HG03159 (cell line): ENCODE results near the gene TADA2B.

Experiments used
- ATAC-seq: cut with Tn5 transposase; IDR thresholded peaks from one replicate; pipeline ENCODE4 v1.9.1; 2021; ENCODE audit warnings: mild to moderate bottlenecking, moderate library complexity; ENCODE audit not compliant: unreplicated experiment

The TADA2B gene

DNA sequence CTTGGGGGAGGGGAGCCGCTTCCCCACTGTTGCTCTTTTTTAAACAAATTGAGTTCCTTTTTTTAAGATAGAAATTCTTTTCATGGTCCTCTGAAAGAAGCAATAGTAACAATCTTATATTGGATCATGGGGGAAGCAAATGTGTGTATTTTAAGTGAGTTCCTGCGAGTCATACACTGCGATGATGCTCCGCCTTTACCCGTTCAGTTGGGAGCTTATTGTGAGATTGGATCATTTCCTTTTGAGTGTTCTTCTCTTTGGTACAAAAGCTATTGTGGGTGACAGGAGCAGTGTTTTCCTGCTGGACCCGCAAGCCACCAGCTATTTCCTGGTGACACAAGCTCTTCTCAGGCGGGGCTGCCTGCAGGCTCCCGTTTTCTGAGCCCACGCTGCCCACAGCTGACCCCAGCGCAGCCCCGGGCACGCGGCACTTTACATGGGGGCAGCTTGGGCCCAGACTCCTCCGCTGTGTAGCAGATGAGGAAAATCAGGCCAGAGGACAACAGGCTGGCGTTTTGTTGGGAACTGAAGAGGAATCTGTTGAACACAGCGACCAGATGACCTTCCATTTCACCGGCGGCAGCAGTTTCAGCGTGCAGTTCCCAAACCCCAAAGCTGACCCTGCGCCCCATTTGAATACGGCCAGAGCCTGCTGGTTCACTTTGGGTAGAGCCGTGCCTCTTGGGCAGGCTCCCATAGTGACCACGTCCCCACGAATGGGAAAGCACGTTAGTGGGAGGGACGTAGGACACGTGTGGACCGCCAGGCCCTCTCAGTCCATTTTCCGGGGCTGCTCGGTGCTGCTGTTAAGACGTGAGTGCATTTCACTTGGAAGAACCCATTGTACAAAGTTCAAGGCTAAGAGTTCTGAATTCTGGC is 12.2 kb downstream of the TADA2B start:
- no peak for ATAC-seq

DNA sequence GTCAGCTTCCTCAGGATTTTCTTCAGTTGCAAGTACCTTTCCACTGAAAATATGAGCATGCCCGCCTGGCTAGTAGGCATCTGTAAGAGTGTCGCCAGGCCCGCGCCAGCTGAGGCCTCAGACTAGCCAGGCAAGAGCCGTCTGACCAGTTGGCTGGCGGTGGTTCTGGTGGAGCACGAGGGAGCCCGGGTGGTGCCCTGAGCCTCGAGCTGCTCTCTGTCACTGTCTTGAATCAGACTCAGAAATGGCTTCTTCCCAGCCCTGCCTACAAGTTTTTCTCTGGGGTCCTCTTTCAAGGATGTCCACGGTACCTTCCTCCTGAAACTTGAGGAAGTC is 12.8 kb downstream of the TADA2B start:
- no peak for ATAC-seq

DNA sequence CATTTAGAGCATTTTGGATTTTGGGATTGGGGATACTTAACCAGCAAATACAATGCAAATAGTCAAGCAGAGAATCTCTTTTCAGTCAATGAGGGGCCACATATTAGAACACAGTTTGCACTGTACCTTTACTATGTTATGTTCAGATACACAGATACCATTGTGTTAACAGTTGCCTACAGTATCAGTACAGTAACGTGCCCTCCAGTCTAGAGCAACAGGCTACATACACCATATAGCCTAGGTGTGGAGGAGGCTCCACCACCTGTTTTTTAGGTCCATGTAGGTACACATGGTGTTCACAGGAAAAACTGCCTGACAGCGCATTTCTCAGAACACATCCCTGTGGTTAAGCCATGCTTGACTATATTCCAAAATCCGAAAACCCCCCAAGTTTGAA is 15.6 kb downstream of the TADA2B start:
- peak; percentile 19 for ATAC-seq

DNA sequence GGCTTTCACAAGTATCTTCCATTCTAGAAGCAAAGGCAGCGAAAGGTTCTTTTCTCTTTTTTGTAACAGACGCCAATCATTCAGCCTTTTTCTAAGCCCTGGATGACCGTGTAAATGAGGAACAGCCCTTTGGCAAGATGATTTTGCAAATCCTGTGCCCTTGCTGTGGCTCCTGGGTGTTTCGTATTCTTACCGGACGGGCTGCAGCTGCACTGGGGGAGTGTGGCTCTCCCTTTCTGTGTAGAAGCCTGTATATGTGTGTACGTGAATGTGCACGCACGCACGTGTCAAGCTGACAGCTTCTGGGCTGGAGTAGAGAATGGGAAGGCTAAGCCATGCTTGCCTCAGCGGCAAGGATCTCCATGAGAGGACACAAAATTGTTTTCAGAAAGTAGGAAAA is 16.5 kb downstream of the TADA2B start:
- no peak for ATAC-seq

DNA sequence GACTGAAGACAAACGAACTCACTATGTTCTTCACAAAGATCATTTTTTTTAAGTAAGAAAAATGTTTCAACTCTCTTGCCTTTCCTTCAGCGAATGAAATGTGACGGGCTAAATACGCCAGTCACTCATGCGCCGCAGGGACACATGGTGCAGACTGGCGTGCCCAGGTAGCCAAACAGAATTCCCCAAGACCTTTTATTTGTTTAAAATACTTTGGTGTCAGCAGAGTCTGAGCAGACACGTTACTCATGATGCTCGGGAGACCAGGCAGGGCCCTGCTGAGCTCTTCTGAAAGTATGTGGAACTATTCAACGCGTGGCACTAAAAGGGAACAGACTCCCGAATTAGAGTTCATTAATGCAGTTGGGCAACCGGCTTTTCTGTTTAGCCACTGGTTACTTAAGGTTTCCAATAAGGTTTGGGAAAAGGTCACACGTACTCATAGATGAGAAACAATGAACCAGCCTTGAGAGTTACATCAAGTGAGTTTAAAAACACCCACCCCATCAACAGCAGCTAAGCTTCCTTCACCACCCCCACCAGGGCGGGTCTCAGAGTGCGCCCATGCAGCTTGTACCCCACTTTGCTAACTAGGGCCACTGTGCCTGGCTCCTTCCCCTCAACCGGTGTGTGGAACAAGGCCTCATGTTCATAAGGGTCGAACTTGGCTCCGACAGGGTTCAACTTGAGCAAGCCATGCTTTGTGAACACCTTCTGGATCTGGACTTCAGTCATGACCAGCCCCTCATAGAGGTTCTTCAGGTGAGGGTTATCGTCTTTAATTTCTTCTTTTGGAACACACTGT is 17.4 kb downstream of the TADA2B start:
- no peak for ATAC-seq

DNA sequence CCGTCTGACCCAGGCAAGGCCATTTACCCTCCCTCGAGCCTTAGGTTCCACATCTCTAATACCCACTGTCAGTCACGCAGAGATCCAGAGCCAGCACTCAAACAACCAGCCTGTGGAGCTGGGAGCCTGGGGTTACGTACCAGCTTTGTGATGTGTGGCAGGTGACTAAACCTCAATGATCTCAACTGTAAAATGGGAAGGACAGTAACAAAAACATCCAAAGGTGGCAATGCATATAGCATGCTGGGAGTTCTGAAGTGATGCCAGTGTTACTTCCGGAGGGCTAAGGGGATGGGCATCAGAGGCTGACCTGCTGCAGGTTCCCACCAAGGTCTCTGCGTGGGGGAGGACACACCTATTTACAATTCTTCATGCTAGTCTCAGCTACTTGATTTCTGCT is 18.6 kb downstream of the TADA2B start:
- no peak for ATAC-seq

DNA sequence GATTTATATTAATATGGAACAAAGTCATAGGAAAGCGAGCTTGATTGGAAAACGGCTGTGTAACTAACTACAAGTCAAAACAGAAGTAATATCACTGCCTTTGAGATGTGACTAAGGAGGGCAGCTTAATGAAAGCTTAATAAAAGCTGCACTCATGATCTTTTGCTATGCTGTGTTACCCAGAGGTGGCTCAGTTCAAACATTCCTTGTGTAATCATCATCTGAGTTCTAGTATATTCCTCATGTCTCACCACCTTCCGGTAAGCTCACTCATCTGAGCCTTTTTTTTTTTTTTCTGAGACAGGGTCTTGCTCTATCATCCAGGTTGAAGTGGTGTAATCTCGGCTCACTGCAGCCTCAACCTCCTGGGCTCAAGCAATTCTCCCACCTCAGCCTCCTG is 19.6 kb downstream of the TADA2B start:
- ATAC-seq = no peak

DNA sequence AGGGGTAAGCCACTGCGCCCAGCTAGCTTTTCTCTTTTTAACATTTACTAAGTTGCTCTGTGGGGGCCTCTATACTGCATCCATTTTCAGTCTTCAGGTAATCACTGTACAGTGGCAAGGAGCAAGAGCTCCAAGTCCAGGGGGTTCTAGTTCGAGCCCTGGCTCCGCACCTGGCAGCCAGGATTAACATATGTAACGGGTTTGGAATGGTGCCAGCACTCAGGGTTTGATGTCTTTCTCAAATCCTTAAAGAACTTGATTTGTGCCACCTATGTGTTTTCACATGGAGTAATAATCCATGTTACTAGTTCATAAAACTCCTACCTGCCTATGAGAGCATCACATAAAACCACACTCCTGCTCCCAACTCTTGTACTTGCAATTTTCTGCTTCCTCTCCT is 20.2 kb downstream of the TADA2B start:
- no peak for ATAC-seq

DNA sequence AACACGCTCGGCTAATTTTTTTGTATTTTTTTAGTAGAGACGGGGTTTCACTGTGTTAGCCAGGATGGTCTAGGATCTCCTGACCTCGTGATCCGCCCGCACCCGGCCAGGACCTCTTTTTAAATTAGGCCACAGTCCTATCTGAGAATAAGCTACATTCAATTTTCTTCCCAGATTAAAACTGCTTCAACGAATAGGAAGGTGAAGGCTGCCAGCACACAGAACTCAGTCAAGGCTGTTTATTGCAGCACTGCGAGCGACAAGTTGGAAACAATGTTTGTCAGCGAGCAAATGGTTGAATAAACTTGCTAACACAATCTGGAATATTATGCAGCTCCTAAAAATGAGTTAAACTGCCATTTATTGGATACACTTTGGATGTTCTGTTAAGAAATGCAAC is 22.8 kb downstream of the TADA2B start:
- no peak for ATAC-seq

DNA sequence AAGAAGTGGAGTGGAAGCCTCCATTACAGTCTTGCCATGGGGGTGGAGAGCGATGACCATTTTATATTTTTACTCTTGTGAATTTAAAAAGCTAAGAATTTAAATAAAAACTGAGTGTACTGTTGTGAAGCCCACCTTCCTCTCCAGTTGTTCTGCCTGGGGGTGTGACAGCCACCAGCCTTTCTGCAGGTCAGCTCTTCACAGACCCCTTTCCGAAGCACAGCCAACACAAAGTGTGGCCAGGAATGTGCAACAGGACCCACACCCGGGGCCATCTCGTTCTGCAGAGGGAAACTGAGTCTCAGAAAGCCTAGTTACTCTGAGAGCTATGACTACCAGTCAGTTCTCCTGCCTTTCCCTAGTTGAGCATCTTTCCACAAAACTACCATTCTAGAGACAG is 23.3 kb downstream of the TADA2B start:
- no peak for ATAC-seq

DNA sequence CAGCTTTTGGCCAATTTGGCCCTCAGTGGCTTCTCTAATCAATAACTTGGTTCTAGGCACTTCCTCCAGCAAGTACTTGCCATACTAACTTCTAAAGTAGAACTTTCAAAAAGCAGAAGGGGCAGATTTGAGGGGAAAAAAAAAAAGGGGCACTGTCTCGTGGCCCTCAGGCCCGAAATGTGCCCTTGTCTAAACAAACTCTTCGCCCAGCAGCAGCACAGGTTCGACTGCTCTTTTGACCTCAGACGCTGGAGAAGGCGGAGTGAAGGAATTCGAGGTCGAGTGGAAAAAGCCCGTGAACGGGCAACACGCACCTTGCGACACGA is 23.9 kb downstream of the TADA2B start:
- ATAC-seq = no peak

DNA sequence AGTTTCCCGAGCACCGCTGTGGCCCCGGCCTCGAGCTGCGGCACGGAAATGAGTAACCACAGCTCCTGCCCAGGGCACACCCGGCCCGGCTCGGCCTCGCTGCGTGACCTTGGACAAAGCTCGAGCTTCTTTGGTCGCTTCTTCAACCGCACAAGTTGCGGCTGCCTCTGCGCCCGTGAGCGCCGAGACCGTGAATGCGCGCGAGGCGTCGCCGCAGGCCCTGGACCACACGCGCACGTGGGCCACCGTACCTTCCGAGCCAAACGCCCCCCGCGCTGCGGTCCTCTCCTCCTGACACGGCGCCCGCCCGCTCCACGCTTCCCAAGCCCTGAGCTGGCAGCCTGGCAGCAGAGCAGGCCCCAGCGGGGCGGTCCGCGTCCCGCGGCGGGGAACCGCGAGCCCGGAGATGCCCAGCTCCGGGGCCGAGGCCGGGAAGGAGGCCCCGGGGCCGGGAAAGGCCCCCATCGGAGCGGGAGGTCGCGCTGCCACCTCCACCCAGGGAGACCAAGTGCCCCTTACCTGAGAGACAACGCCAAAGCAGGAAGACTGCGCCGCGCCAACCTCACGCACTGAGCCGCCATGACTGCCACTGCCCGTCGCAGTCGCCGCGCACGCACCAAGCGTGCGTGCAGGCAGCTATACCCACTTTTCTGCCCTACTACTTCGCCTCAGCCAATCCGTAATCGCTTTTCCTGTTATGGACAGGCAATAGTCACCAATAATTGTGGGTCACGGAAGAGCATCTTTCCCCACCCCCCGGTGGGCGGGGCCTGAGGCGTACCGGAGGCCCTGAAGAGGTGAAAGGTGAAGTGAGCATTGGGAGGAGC is 24.5 kb downstream of the TADA2B start, which contains the start of gene GRPEL1:
TSS of gene GRPEL1 (minus strand) at position 613 of the 827 bp plus-strand sequence. CDS start at position 581, 32 bp downstream.
- peak; percentile 87 for ATAC-seq

DNA sequence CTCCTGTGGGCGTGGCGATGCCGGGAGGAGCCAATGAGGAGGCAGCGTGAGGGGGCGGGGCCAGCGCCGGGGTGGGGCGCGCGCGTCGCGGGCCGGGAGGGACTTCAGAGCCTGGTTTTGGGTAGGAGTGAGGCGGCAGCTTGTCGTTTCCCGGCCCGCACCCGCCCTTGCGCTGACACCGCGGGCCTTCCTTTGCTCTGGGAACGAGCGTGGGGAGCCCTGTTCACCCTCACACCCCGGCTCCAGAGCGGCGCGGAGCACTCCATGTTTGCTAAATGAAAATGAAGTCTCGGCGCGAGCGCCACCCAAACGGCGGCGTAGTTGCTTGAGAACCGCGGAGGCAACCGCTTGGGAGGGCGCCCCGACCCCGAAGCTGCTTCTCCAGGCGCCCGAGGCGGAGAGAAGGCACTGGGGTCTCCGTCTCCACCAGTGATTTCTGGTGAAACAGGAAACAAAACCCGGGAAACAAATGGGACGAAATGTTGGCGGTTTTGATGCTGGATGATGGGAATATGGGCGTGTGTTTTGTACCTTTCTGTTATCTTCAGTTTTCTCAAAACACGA is 25.2 kb downstream of the TADA2B start:
- ATAC-seq = no peak

DNA sequence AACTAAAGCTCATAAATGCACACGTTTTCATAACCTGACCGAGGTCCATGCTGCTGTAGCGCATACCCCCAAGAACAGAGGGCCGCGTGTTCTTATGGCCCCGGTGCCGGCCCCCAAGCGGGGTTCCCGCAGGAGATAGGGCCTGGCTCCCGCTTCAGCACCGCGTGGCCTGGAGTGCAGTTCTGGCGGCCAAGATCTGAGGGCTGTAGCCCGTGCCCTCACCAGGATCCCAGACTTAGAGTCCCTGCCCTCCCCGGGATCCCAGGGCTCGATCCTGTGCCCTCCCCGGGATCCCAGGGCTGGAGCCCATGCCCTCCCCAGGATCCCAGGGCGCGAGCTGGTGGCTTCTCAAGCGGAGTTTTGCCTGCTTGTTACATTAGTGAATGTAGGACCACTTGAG is 25.7 kb downstream of the TADA2B start:
- no peak for ATAC-seq

DNA sequence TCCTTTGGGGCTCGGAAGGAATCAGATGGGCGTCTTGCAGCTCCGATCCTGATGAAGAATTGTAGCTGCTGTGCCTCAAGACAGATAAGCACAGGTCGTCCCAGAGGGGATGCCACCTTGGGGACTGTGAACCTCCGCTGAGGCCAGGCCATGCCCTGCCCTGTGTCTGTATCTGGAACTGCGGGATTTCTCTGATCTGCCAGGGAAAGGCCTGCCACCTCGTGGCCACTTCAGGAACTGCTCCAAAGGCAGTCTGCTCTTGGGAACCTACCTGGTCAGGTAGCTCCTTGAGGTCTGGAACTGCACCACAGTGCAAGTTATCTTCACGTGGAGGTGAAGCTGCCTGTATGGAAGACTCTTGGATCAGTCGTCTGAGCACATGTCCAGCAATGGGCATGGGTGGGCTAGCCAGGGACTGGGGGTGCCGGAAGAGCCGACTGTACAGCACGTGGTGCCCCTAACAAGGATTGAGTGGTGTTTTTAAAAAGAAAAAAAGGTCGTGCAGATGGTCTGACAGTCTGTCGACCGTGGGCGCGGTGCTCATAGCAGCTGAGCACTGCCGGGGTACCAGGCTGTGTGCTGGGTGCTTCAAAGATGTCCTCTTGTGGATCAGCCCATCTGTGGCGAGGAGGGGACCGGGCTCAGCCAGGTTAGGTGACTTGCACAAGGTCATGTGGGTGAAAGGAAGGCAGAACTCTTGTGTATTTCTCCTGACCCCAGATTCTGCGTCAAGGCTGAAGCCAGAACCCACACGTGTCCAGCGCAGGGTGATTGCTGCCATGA is 27.7 kb downstream of the TADA2B start:
- ATAC-seq = peak; percentile 37

DNA sequence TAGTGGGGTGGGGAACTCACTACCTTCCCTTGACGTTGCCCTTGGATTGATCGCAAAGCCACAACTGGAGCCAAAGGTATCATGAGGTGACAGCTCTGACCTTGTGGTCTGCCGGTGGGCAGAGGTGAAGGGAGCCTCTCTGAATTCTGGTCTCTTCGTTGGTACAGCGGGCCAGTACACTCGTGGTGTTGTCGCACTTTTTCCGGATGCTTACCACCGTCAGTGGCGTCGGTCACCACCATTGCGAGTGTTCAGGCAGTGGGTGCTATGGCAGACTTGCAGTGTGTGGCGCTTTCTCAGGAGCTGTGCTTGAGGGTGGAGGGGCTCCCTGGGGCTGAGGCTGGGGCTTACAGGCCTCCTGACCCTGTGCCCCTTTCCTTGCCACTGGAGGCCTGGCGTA is 29.9 kb downstream of the TADA2B start:
- ATAC-seq = no peak

DNA sequence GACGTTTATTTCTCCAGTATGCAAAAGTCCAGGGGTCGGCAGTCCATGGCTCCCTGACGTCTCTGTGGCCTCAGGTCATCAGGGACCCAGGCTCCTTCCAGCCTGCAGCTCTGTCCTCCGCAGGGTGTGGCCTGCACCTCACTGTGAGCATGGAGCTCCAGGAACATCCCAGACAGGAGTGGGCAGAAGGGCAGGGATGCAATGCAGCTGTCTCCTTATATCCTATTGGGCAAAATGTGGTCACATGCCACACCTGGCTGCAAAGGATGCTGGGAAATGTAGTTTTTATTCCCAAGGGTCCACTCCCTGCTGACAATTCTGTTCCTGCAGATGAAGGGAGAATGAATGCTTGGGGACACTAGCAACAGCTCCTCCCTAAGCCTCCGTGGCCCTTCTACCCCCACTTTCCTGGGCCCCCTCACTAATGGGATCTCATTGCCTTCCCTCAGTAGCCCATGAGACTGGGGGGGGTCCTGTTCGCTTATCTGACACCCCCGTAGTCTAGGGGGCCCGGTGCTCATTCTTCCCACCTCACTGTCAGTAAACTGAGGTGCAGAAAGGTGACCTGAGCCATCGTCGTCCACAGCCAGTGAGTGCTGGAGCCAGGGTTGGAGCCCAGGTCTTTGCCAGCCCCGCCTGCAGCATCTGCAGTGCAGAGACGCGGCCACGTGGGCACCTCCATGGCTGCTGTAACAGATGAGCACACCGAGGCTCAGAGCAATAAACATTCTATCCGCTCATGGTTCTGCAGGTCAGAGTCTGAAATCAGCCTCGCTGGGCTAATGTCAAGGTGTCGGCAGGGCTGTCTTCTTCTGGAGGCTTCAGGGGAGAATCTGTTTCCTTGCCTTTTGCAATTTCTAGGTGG is 30.6 kb downstream of the TADA2B start:
- no peak for ATAC-seq

DNA sequence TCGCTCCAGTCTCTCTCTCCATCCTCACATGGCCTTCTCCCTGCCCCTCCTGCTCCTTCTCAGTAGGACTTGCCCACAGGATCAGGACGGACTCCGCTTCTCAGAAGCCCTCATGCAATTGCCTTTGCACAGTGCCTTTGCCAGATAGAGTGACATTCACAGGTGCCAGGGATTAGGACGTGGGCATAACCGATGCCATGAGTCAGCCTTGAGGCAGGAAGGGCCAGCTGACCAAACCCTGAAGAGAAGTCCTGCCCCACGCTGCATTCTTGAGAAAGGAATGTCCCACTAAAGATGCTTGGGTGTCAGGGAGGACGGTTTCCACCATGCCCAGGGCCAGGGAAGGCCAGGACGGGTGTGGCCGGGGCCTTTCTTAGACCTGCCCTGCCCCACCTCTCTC is 31.3 kb downstream of the TADA2B start:
- no peak for ATAC-seq

DNA sequence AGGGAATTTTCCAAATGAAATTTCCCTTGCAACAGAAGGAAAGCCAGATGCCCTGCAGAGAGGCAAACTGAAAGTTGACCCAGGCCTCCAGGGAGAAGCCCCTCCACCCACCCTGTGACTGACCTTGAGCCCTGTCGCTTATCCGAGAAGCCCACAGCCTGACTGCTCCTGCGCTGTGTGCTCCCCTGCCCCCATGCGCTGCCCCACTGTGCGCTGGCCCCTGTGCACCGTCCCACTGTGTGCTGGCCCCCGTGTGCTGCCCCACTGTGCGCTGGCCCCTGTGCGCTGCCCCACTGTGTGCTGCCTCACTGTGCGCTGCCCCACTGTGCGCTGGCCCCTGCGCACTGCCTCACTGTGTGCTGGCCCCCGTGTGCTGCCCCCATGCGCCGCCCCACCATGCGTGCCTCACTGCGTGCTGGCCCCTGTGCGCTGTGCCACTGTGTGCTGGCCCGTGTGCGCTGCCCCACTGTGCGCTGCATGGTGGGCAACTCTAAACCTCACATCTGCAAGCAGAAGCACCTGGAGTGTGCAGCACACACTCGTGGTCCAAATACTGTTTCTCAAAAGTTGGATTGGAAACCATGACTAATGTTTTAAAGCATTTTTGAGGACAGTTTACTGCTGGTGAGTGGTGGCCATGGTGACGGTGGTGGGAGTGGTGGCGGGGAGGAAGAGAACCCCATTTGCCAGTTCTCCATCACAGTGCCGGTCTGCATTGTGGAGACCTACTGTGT is 33.0 kb downstream of the TADA2B start:
- no peak for ATAC-seq
